PFSK-1 (cell line): ENCODE results near the gene KRT86.

Experiments used
- FOXP2 ChIP-seq: optimal IDR thresholded peaks from 2 replicates; pipeline ENCODE3; 2011; ENCODE audit warnings: borderline replicate concordance, control low read depth, inconsistent platforms; ENCODE audit not compliant: insufficient read depth; ENCODE audit errors: extremely low read length, extremely low read depth
- POLR2AphosphoS5 ChIP-seq: IDR thresholded peaks from 2 replicates; pipeline ENCODE4 v1.6.1; 2012; ENCODE audit warnings: low read depth, mild to moderate bottlenecking, control low read depth, low read length, moderate library complexity
- SIN3A ChIP-seq: IDR thresholded peaks from 2 replicates; pipeline ENCODE4 v1.6.1; 2012; ENCODE audit warnings: mild to moderate bottlenecking, low read length, moderate library complexity, borderline replicate concordance; ENCODE audit not compliant: insufficient read depth
- TAF1 ChIP-seq: IDR thresholded peaks from 2 replicates; pipeline ENCODE4 v1.6.1; 2012; ENCODE audit warnings: low read length, control low read depth, borderline replicate concordance; ENCODE audit not compliant: insufficient read depth
- TF ChIP-seq, protein P1 (sequence below), 2 experiments: IDR thresholded peaks; 2 replicates each; pipeline versions ENCODE4 v1.6.1 to v1.8.0; 2011 to 2012; ENCODE audit warnings: low read depth in 2 of 2, low read length in 2 of 2, control low read depth in 1 of 2, inconsistent platforms in 1 of 2, mild to moderate bottlenecking in 1 of 2, moderate library complexity in 1 of 2; ENCODE audit not compliant: insufficient read depth in 1 of 2

KRT86 gene

DNA sequence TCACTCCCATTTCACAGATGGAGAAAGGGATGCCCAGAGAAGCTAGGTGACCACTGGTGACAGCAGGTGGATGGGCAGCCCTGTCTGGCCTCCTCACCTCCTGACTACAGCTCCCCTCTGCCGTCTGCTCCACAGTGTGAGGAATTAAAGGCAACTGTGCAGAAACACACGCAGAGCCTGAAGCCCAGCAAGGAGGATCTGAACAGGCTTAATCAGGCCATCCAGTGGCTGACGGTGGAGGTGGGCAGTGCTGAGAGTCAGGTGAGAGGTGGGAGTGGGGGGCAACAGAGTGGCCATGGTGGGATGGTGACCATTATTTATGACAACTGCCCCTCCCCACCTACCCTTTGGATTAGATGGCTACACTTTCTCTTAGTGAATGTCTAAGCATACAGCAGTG is 1.2 kb downstream of the KRT86 start:
- TF ChIP-seq TAF1 (no peak), POLR2AphosphoS5 (no peak)
- TF ChIP-seq, protein P1, sequence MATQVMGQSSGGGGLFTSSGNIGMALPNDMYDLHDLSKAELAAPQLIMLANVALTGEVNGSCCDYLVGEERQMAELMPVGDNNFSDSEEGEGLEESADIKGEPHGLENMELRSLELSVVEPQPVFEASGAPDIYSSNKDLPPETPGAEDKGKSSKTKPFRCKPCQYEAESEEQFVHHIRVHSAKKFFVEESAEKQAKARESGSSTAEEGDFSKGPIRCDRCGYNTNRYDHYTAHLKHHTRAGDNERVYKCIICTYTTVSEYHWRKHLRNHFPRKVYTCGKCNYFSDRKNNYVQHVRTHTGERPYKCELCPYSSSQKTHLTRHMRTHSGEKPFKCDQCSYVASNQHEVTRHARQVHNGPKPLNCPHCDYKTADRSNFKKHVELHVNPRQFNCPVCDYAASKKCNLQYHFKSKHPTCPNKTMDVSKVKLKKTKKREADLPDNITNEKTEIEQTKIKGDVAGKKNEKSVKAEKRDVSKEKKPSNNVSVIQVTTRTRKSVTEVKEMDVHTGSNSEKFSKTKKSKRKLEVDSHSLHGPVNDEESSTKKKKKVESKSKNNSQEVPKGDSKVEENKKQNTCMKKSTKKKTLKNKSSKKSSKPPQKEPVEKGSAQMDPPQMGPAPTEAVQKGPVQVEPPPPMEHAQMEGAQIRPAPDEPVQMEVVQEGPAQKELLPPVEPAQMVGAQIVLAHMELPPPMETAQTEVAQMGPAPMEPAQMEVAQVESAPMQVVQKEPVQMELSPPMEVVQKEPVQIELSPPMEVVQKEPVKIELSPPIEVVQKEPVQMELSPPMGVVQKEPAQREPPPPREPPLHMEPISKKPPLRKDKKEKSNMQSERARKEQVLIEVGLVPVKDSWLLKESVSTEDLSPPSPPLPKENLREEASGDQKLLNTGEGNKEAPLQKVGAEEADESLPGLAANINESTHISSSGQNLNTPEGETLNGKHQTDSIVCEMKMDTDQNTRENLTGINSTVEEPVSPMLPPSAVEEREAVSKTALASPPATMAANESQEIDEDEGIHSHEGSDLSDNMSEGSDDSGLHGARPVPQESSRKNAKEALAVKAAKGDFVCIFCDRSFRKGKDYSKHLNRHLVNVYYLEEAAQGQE (IDR thresholded peaks at IDR 0.05; ENCODE audit: insufficient read depth in 1 of 2, low read depth in 2 of 2, low read length in 2 of 2): no peak

DNA sequence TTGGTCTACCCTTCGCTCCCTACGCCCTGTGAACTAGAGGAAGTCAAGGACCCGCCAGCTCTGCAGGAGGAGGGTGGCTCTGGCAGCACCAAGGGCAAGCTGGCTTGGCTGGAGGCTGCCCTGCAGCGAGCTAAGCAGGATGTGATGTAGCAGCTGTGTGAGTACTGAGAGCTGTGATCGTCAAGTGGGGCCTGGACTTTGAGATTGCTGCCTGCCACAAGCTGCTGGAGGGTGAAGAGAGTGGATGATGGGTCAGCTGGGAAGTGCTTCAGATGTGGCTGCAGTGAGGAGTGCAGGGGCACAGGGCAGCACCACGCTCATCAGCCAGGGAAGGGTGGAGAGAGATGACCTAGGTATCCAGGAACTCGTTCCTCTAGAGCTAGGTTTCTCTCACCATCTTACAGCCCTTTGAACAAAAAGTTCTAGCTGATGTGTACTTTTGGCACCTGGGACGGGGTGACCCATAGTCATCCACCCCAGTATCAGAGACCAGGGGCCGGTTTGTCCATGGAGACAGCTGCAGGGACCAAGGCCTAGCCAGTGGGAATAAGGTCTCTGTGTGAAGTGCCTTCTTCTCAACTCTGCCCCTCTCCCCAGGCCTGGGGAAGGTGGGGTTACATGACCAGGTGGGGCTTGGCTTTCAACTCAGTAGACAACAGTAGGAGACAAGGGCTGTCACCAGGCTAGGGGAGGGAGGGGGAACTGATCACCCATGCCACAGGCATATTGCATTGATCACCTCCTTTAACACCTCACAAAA is 3.2 kb downstream of the KRT86 start:
- TF ChIP-seq FOXP2: no peak
- TF ChIP-seq, protein P1 (IDR thresholded peaks at IDR 0.05; ENCODE audit: insufficient read depth in 1 of 2, low read depth in 2 of 2, low read length in 2 of 2): no peak

DNA sequence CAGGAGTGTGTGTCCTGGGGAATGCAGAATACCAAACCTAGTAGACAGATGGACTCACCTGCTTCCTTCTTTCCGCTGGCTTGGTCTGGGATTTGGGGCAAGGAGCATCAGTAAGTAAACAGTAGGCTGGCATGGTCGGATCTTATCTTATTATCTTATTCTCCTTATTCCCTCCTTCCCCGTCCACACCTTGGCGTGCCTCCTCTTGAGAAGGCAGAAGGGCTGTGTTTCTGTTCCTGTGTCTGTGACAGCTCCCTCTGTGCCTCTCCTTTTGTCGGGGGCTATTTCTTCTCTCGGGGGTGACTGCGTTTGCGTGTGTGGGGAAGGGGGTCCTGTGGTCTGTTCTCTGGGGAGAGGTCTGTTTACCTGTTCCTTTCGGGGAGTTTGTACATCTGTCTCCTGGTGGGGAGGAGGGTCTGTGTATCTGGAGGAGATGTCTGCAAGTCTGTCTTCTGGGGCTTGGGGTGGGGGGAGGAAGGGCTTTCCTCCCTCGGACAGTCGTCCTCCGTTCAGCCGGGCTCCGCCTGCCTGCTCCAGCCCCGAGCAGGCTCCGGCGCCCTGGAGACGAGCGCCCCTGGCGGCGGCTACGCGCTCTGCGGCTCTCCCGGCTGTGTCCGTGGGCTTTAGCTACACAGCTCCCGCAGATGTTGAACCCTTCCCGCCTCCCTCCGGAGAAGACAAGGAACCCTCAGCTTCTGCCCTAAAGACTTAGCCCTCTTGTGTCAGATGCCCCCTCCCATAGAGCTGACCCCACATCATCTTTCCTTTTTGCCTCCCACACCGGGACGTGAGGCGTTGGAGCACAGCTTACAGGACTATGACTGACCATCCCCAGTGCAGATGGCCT is 4.4 kb downstream of the KRT86 start:
- TF ChIP-seq, protein P1 (IDR thresholded peaks at IDR 0.05; ENCODE audit: insufficient read depth in 1 of 2, low read depth in 2 of 2, low read length in 2 of 2): no peak
- TF ChIP-seq FOXP2: peak; percentile 67
- TF ChIP-seq TAF1: no peak
- no peak for TF ChIP-seq POLR2AphosphoS5
- TF ChIP-seq SIN3A: no peak

DNA sequence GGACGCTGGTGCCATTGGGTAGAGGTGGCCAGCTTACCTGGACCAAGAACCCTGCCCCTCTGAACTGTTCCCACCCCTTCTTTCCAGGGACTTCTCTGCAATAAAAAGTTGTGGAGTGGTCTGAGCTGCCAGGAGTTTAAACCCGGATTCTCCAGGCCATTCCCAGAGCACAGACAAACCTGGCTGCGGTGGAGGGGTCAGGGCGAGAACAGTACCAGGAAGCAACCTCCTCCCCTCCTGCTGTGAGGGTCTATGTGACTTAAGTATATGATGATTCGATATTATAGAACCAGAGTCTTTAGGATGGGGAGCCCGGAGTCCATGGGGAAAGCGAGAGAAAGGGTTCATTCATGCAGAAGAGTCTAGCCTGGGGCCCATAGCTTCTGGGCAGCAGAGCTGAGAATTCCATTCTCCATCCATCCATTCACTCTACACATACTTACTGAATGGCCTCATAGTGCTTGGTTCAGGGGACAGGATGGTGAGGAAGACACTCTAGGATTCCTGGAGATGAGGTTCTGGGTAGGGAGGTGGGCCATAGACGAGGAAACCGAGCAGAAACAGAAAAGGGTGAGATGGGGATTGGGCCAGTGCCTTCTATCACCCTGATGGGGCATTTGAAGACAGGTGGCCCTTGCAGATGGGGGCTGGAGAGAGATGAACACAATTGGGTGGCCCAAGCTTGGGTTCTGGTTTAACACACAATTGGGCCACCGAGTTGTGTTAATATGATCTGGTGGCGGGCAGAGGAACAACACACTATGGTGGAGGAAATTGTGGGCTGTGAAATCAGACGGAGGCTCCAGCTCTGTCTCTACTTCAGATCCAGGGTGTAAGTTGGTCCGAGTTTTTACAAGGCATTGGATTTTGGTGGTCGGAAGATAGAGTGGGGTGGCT is 5.2 kb downstream of the KRT86 start:
- no peak for TF ChIP-seq TAF1
- TF ChIP-seq, protein P1 (IDR thresholded peaks at IDR 0.05; ENCODE audit: insufficient read depth in 1 of 2, low read depth in 2 of 2, low read length in 2 of 2): no peak
